Measurements from ENCODE around the gene KBTBD12. TPM values are rescaled to one million over a fixed set of nuclear protein-coding genes. Genes with fewer than 3 reads are reported as not detected.

KBTBD12 gene
- total RNA-seq, 1 experiment from 2014 or later = not detected

GRCh38 chr3:127984241-127984975 is 69.4 kb downstream of the KBTBD12 start:
- no peak overlapping the region for H3K4me3 ChIP-seq (replicated peaks in 1 of 2; ENCODE audit: low read depth in 1 of 2, low read length in 2 of 2)
- H3K4me2 ChIP-seq (ENCODE audit: low read length) = no peak overlapping the region
- ChIA-PET CTCF (no interaction called here), RAD21 (ENCODE audit: low non-redundant PET in 1 of 2, low total read pairs in 2 of 2, uncharacterized antibody in 2 of 2, unreplicated experiment in 2 of 2) (no interaction called here), POLR2A (interaction anchor here (0.6 kb wide), 1 partner anchor 20 kb away, joined by 3 read pairs; no protein-coding TSS in a partner anchor)
- H3K9me2 ChIP-seq (ENCODE audit: insufficient read depth) = no peaks in the 10 kb centered on the region
- intact Hi-C loops (cut with micrococcal nuclease) = no loop called here
- H3K27ac ChIP-seq (ENCODE audit: low read depth, low read length) = no peak overlapping the region
- no peak overlapping the region for H2AFZ ChIP-seq (ENCODE audit: low read depth, low read length, poor library complexity, severe bottlenecking)
- BruUV-seq (replicated peaks) = no TSS peak
- no peaks in the 10 kb centered on the region for H3K36me3 ChIP-seq (ENCODE audit: control insufficient read depth in 1 of 2, insufficient read depth in 2 of 2, low read length in 2 of 2)
- ATAC-seq (no peak), DNase-seq (ENCODE audit: low read depth, low spot score) (no peak)
- H3K79me2 ChIP-seq (ENCODE audit: insufficient read depth, low read length) = no peaks in the 10 kb centered on the region
- H3K4me1 ChIP-seq (ENCODE audit: control insufficient read depth in 1 of 2, insufficient read depth in 2 of 2, low read length in 2 of 2) = peaks cover 8 to 12% of the 10 kb centered on the region in 2 experiments
- peaks cover 0 to 5% of the 10 kb centered on the region in 2 experiments; a peak in 1 of 4 replicates for H3K9me3 ChIP-seq (ENCODE audit: control insufficient read depth in 1 of 2, insufficient read depth in 1 of 2, low read depth in 1 of 2, low read length in 2 of 2)
- no peaks in the 10 kb centered on the region for H4K20me1 ChIP-seq (ENCODE audit: insufficient read depth)
- no peaks in the 10 kb centered on the region for H3K27me3 ChIP-seq (ENCODE audit: insufficient read depth, low read length)
- H3K9ac ChIP-seq (ENCODE audit: low read length) = no peak overlapping the region
- TF ChIP-seq TCF7L2 (IDR thresholded peaks at IDR 0.05; ENCODE audit: borderline replicate concordance, extremely low read depth, insufficient read depth, insufficient read length) (no peak), ZNF274 (IDR thresholded peaks at IDR 0.05; ENCODE audit: low read depth, low read length) (no peak), CBX3 (IDR thresholded peaks at IDR 0.05; ENCODE audit: low read depth) (no peak), EZH2phosphoT487 (IDR thresholded peaks at IDR 0.05; ENCODE audit: borderline replicate concordance) (no peak), JUND (IDR thresholded peaks at IDR 0.05) (no peak), SRF (IDR thresholded peaks at IDR 0.05; ENCODE audit: low read depth) (no peak), EGR1 (IDR thresholded peaks at IDR 0.05; ENCODE audit: low read depth) (no peak)

- H4K20me1 ChIP-seq (ENCODE audit: insufficient read depth) = no peaks in the 10 kb centered on the region
- ChIA-PET RAD21 (ENCODE audit: low non-redundant PET in 1 of 2, low total read pairs in 2 of 2, uncharacterized antibody in 2 of 2, unreplicated experiment in 2 of 2) (no interaction called here), POLR2A (no interaction called here), CTCF (no interaction called here)
- no peak for ATAC-seq
- no TSS peak for BruUV-seq (replicated peaks)
- H3K4me3 ChIP-seq (replicated peaks in 1 of 2; ENCODE audit: low read depth in 1 of 2, low read length in 2 of 2) = no peak overlapping the region
- H3K79me2 ChIP-seq (ENCODE audit: insufficient read depth, low read length) = no peaks in the 10 kb centered on the region
- H3K27me3 ChIP-seq (ENCODE audit: insufficient read depth, low read length) = no peaks in the 10 kb centered on the region
- no peak overlapping the region for H3K9ac ChIP-seq (ENCODE audit: low read length)
- peaks cover 12 to 16% of the 10 kb centered on the region in 2 experiments for H3K4me1 ChIP-seq (ENCODE audit: control insufficient read depth in 1 of 2, insufficient read depth in 2 of 2, low read length in 2 of 2)
- no peak overlapping the region for H3K4me2 ChIP-seq (ENCODE audit: low read length)
- no peak overlapping the region for H2AFZ ChIP-seq (ENCODE audit: low read depth, low read length, poor library complexity, severe bottlenecking)
- H3K9me3 ChIP-seq (ENCODE audit: control insufficient read depth in 1 of 2, insufficient read depth in 1 of 2, low read depth in 1 of 2, low read length in 2 of 2) = peaks cover 0 to 5% of the 10 kb centered on the region in 2 experiments; a peak in 1 of 4 replicates
- H3K36me3 ChIP-seq (ENCODE audit: control insufficient read depth in 1 of 2, insufficient read depth in 2 of 2, low read length in 2 of 2) = no peaks in the 10 kb centered on the region
- intact Hi-C loops (cut with micrococcal nuclease) = no loop called here
- no peak overlapping the region for H3K27ac ChIP-seq (ENCODE audit: low read depth, low read length)
- no peak for DNase-seq (ENCODE audit: low read depth, low spot score)
- no peaks in the 10 kb centered on the region for H3K9me2 ChIP-seq (ENCODE audit: insufficient read depth)
- TF ChIP-seq CBX3 (IDR thresholded peaks at IDR 0.05; ENCODE audit: low read depth) (no peak), FOSL1 (IDR thresholded peaks at IDR 0.05; ENCODE audit: low read depth) (no peak), JUND (IDR thresholded peaks at IDR 0.05) (no peak), ELF1 (IDR thresholded peaks at IDR 0.05; ENCODE audit: borderline replicate concordance, low read depth) (no peak), ATF3 (IDR thresholded peaks at IDR 0.05) (no peak), ZFX (IDR thresholded peaks at IDR 0.05) (no peak), CEBPB (IDR thresholded peaks at IDR 0.05; ENCODE audit: low read depth) (no peak), ZBTB33 (IDR thresholded peaks at IDR 0.05; ENCODE audit: extremely low read depth, insufficient replicate concordance, low read length) (no peak), REST (IDR thresholded peaks at IDR 0.05; ENCODE audit: low read depth) (no peak), TCF7L2 (IDR thresholded peaks at IDR 0.05; ENCODE audit: borderline replicate concordance, extremely low read depth, insufficient read depth, insufficient read length) (no peak), ZNF274 (IDR thresholded peaks at IDR 0.05; ENCODE audit: low read depth, low read length) (no peak)
These were observed 70.2 kb downstream of the KBTBD12 start for GRCh38 chr3:127985216-127985615.

Data from HCT116 (cell line).